ENCODE results near the gene POLR2C. TPM values are rescaled to one million over a fixed set of nuclear protein-coding genes. Genes with fewer than 3 reads are reported as not detected.
A peak's percentile ranks its signal among the peaks of the same experiment; 100 is the strongest.

POLR2C gene
- total and polyA plus RNA-seq, 2 of the 13 experiments (the other 11 are each of a cell fraction or from before 2014, with no cell fraction given), result 104 to 216 TPM

DNA sequence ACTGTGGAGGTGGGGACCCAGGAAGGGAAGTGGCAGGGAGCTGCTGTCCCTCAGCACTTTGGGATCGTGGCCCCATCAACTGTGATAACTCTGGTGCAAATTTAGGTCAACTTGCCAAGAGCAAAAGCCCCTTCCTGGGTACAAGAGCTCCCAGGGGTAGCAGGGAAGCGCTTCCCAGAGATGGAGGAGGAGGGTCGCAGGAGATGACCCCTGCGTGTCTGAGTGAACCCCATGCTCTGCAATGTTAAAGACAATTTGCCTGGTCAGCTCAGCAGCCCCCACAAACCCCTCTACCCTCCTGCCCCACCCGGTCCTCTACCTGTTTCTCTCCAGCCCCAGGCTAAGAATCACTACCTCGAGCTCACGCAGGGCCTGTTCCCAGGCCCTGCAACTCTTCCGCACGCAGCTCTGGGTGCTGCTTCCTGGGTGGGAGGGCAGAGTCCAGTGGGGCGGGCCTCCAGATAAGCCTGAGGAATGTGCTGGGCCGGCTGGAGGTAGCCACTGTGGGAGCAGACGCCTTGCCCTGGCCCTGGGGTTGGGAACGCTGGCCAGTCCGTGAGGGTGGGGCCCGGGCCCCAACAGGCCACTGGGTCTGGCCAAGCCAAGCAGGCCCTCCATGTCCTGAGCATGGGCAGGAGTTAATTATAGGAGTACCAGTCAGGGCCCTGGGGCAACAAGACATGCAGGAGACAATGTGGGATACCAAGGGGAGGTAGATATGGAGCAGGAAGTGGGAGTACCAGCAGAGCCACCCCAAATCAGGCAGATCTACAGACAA, 17.7 kb downstream of the POLR2C start (continued):
- TF ChIP-seq, protein P1, sequence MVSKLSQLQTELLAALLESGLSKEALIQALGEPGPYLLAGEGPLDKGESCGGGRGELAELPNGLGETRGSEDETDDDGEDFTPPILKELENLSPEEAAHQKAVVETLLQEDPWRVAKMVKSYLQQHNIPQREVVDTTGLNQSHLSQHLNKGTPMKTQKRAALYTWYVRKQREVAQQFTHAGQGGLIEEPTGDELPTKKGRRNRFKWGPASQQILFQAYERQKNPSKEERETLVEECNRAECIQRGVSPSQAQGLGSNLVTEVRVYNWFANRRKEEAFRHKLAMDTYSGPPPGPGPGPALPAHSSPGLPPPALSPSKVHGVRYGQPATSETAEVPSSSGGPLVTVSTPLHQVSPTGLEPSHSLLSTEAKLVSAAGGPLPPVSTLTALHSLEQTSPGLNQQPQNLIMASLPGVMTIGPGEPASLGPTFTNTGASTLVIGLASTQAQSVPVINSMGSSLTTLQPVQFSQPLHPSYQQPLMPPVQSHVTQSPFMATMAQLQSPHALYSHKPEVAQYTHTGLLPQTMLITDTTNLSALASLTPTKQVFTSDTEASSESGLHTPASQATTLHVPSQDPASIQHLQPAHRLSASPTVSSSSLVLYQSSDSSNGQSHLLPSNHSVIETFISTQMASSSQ (IDR thresholded peaks at IDR 0.05; ENCODE audit: low read depth), result peak; percentile 15; the same call in 1 of the 2 replicates
- TF ChIP-seq, protein P1 (CRISPR knock-in tag; IDR thresholded peaks at IDR 0.05; ENCODE audit: borderline replicate concordance), result 0 out of 2 replicates have a peak, but pooled peaks have one; percentile 26
- no peak for TF ChIP-seq ZNF225 (CRISPR knock-in tag; IDR thresholded peaks at IDR 0.05)
- no peak for TF ChIP-seq NFIC (IDR thresholded peaks at IDR 0.05; ENCODE audit: low read length)
- peak; percentile 92 for TF ChIP-seq MTA1 (CRISPR knock-in tag; IDR thresholded peaks at IDR 0.05; ENCODE audit: borderline replicate concordance)
- TF ChIP-seq TRIM24 (CRISPR knock-in tag; IDR thresholded peaks at IDR 0.05), result no peak
- TF ChIP-seq ZMYM4 (CRISPR knock-in tag; IDR thresholded peaks at IDR 0.05), result 0 out of 2 replicates have a peak, but pooled peaks have one; percentile 43
- TF ChIP-seq, protein P2, sequence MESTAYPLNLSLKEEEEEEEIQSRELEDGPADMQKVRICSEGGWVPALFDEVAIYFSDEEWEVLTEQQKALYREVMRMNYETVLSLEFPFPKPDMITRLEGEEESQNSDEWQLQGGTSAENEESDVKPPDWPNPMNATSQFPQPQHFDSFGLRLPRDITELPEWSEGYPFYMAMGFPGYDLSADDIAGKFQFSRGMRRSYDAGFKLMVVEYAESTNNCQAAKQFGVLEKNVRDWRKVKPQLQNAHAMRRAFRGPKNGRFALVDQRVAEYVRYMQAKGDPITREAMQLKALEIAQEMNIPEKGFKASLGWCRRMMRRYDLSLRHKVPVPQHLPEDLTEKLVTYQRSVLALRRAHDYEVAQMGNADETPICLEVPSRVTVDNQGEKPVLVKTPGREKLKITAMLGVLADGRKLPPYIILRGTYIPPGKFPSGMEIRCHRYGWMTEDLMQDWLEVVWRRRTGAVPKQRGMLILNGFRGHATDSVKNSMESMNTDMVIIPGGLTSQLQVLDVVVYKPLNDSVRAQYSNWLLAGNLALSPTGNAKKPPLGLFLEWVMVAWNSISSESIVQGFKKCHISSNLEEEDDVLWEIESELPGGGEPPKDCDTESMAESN (CRISPR knock-in tag; conservative IDR thresholded peaks at IDR 0.05), result peak; percentile 51; the same call in 1 of the 2 replicates
- TF ChIP-seq, protein P3, sequence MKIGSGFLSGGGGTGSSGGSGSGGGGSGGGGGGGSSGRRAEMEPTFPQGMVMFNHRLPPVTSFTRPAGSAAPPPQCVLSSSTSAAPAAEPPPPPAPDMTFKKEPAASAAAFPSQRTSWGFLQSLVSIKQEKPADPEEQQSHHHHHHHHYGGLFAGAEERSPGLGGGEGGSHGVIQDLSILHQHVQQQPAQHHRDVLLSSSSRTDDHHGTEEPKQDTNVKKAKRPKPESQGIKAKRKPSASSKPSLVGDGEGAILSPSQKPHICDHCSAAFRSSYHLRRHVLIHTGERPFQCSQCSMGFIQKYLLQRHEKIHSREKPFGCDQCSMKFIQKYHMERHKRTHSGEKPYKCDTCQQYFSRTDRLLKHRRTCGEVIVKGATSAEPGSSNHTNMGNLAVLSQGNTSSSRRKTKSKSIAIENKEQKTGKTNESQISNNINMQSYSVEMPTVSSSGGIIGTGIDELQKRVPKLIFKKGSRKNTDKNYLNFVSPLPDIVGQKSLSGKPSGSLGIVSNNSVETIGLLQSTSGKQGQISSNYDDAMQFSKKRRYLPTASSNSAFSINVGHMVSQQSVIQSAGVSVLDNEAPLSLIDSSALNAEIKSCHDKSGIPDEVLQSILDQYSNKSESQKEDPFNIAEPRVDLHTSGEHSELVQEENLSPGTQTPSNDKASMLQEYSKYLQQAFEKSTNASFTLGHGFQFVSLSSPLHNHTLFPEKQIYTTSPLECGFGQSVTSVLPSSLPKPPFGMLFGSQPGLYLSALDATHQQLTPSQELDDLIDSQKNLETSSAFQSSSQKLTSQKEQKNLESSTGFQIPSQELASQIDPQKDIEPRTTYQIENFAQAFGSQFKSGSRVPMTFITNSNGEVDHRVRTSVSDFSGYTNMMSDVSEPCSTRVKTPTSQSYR (CRISPR knock-in tag; IDR thresholded peaks at IDR 0.05; ENCODE audit: borderline replicate concordance), result peak; percentile 65; the same call in 1 of the 2 replicates
- no peak for TF ChIP-seq SIX4 (CRISPR knock-in tag; IDR thresholded peaks at IDR 0.05)
- TF ChIP-seq, protein P4, sequence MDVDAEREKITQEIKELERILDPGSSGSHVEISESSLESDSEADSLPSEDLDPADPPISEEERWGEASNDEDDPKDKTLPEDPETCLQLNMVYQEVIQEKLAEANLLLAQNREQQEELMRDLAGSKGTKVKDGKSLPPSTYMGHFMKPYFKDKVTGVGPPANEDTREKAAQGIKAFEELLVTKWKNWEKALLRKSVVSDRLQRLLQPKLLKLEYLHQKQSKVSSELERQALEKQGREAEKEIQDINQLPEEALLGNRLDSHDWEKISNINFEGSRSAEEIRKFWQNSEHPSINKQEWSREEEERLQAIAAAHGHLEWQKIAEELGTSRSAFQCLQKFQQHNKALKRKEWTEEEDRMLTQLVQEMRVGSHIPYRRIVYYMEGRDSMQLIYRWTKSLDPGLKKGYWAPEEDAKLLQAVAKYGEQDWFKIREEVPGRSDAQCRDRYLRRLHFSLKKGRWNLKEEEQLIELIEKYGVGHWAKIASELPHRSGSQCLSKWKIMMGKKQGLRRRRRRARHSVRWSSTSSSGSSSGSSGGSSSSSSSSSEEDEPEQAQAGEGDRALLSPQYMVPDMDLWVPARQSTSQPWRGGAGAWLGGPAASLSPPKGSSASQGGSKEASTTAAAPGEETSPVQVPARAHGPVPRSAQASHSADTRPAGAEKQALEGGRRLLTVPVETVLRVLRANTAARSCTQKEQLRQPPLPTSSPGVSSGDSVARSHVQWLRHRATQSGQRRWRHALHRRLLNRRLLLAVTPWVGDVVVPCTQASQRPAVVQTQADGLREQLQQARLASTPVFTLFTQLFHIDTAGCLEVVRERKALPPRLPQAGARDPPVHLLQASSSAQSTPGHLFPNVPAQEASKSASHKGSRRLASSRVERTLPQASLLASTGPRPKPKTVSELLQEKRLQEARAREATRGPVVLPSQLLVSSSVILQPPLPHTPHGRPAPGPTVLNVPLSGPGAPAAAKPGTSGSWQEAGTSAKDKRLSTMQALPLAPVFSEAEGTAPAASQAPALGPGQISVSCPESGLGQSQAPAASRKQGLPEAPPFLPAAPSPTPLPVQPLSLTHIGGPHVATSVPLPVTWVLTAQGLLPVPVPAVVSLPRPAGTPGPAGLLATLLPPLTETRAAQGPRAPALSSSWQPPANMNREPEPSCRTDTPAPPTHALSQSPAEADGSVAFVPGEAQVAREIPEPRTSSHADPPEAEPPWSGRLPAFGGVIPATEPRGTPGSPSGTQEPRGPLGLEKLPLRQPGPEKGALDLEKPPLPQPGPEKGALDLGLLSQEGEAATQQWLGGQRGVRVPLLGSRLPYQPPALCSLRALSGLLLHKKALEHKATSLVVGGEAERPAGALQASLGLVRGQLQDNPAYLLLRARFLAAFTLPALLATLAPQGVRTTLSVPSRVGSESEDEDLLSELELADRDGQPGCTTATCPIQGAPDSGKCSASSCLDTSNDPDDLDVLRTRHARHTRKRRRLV (CRISPR knock-in tag; IDR thresholded peaks at IDR 0.05), result peak; percentile 85; the same call in 1 of the 2 replicates
- TF ChIP-seq ZNF816 (CRISPR knock-in tag; IDR thresholded peaks at IDR 0.05; ENCODE audit: borderline replicate concordance), result no peak
- no peak for TF ChIP-seq MAFK (conservative IDR thresholded peaks at IDR 0.05 in 1 of 2, IDR thresholded peaks at IDR 0.05 in 1 of 2; ENCODE audit: low read length in 2 of 2)
- TF ChIP-seq FOXK1 (CRISPR knock-in tag; IDR thresholded peaks at IDR 0.05; ENCODE audit: borderline replicate concordance, low read depth), result peak; percentile 49; the same call in 1 of the 2 replicates
